GM23248 (cell line): Measurements from ENCODE around the gene TMEM115. TPM values are rescaled to one million over a fixed set of nuclear protein-coding genes. Genes with fewer than 3 reads are reported as not detected.

ENCODE experiments used
- DNase-seq: peaks from one replicate; pipeline ENCODE4 v3.0.0-alpha.2; 2015
- H2AFZ ChIP-seq: fragments of 200-600 bp; sonication (generic); 2 replicates; pipeline ENCODE4 v1.6.1; 2016; ENCODE audit warnings: antibody characterized with exemption
- H3F3A ChIP-seq: fragments of 200-600 bp; sonication (generic); 2 replicates; pipeline ENCODE4 v1.6.1; 2016; ENCODE audit warnings: mild to moderate bottlenecking, antibody characterized with exemption, mixed run types; ENCODE audit not compliant: insufficient read depth
- H3K27ac ChIP-seq: fragments of 200-600 bp; sonication (generic); 2 replicates; pipeline ENCODE4 v1.5.1; 2016; ENCODE audit warnings: mild to moderate bottlenecking
- H3K27me3 ChIP-seq: fragments of 200-600 bp; sonication (generic); replicated peaks from 2 replicates; pipeline ENCODE4 v1.6.1; 2016; ENCODE audit warnings: mild to moderate bottlenecking; ENCODE audit not compliant: insufficient read depth
- H3K36me3 ChIP-seq: fragments of 200-600 bp; sonication (generic); 2 replicates; pipeline ENCODE4 v1.6.1; 2016; ENCODE audit warnings: low read depth, mild to moderate bottlenecking
- H3K4me1 ChIP-seq: fragments of 200-600 bp; sonication (generic); 2 replicates; pipeline ENCODE4 v1.6.1; 2016; ENCODE audit warnings: mild to moderate bottlenecking; ENCODE audit not compliant: insufficient read depth
- H3K4me2 ChIP-seq: fragments of 200-600 bp; sonication (generic); one replicate; pipeline ENCODE4 v1.6.1; 2016; ENCODE audit warnings: mild to moderate bottlenecking; ENCODE audit not compliant: unreplicated experiment
- H3K4me3 ChIP-seq: fragments of 200-600 bp; sonication (generic); 2 replicates; pipeline ENCODE4 v1.5.1; 2016; ENCODE audit warnings: mild to moderate bottlenecking
- H3K79me2 ChIP-seq: fragments of 200-600 bp; sonication (generic); 2 replicates; pipeline ENCODE4 v1.6.1; 2016; ENCODE audit warnings: mild to moderate bottlenecking; ENCODE audit not compliant: insufficient read depth
- H3K9ac ChIP-seq: fragments of 200-600 bp; sonication (generic); 2 replicates; pipeline ENCODE4 v1.6.1; 2016; ENCODE audit warnings: mild to moderate bottlenecking
- H3K9me2 ChIP-seq: fragments of 200-600 bp; sonication (generic); 2 replicates; pipeline ENCODE4 v1.6.1; 2016; ENCODE audit warnings: mixed run types, mild to moderate bottlenecking, moderate library complexity; ENCODE audit not compliant: insufficient read depth
- H3K9me3 ChIP-seq: fragments of 200-600 bp; sonication (generic); one replicate; pipeline ENCODE4 v1.6.1; 2017; ENCODE audit warnings: low read depth
- H4K20me1 ChIP-seq: fragments of 200-600 bp; sonication (generic); 2 replicates; pipeline ENCODE4 v1.6.0; 2016; ENCODE audit not compliant: insufficient read depth
- EZH2 ChIP-seq: fragments of 200-600 bp; sonication (generic); IDR thresholded peaks from 2 replicates; pipeline ENCODE4 v1.6.1; 2018; ENCODE audit warnings: antibody characterized with exemption, mild to moderate bottlenecking; ENCODE audit not compliant: insufficient read depth, poor library complexity, severe bottlenecking
- EZH2phosphoT487 ChIP-seq: fragments of 200-600 bp; sonication (generic); IDR thresholded peaks from 2 replicates; pipeline ENCODE4 v1.6.1; 2018; ENCODE audit warnings: antibody characterized with exemption, moderate library complexity, mild to moderate bottlenecking, low read depth; ENCODE audit not compliant: insufficient read depth
- WGBS, 2 experiments: methylation state at CpG; one replicate each; pipeline ENCODE4 v1.1.6; 2015 to 2017; ENCODE audit warnings: low lambda C conversion rate in 2 of 2, low coverage in 1 of 2; ENCODE audit errors: missing lambda C conversion rate in 2 of 2; 5-methylcytosine and 5-hydroxymethylcytosine counted together
- in situ Hi-C: fragments of 300-500 bp; cut with MboI; formaldehyde crosslinking; loops from 2 replicates; pipeline ENCODE4 v1.15.0; 2020
- polyA plus RNA-seq: library from polyadenylated mRNA; unstranded; fragments of >200 nt; fragmentation: Nextera tagmentation; extraction: Ambion mirVana; gene quantifications from 2 replicates; pipeline ENCODE4 v1.2.1, GENCODE V29; 2016
- total RNA-seq: library from RNA; depleted of rRNA; stranded (reverse); fragments of >200 nt; shearing (Covaris generic); gene quantifications from 2 replicates; pipeline ENCODE4 v1.2.3, GENCODE V29; 2014

The TMEM115 gene
- total and polyA plus RNA-seq, 2 experiments from 2014 or later = 73.1 to 95.4 TPM

GRCh38 chr3:50371133-50371685 lies 11.9 kb upstream of the TMEM115 start:
- 0 out of 2 replicates have a peak, but pooled peaks cover 6% of the 10 kb centered on the region for H3K27me3 ChIP-seq
- H3K4me3 ChIP-seq = no peak overlapping the region
- no peak overlapping the region for H2AFZ ChIP-seq
- no peak overlapping the region for H3K27ac ChIP-seq
- 73 to 90% methylated on average over 2 to 3 of the region's 3 CpGs for WGBS, 2 experiments
- DNase-seq = peak; percentile 58
- no peaks in the 10 kb centered on the region for H3K9me2 ChIP-seq
- H3K4me2 ChIP-seq = no peak overlapping the region
- H3K4me1 ChIP-seq = no peaks in the 10 kb centered on the region
- no peaks in the 10 kb centered on the region for H4K20me1 ChIP-seq
- H3K36me3 ChIP-seq = no peaks in the 10 kb centered on the region
- H3K79me2 ChIP-seq = no peaks in the 10 kb centered on the region
- in situ Hi-C loops = no loop called here
- H3K9me3 ChIP-seq = no peaks in the 10 kb centered on the region
- no peak overlapping the region for H3K9ac ChIP-seq
- no peak for TF ChIP-seq EZH2
- TF ChIP-seq EZH2phosphoT487 = no peak
- no peaks in the 10 kb centered on the region for H3F3A ChIP-seq

- WGBS, 2 experiments = 16 to 23% methylated on average over 14 of the region's 14 CpGs
- Histone ChIP-seq H3K9me3 (no peaks in the 10 kb centered on the region), H2AFZ (no peak overlapping the region), H3K79me2 (no peaks in the 10 kb centered on the region), H3K27ac (no peak overlapping the region), H4K20me1 (no peaks in the 10 kb centered on the region), H3K4me2 (no peak overlapping the region), H3K27me3 (0 out of 2 replicates have a peak, but pooled peaks cover 6% of the 10 kb centered on the region), H3F3A (no peaks in the 10 kb centered on the region), H3K9me2 (no peaks in the 10 kb centered on the region), H3K36me3 (no peaks in the 10 kb centered on the region), H3K4me1 (no peaks in the 10 kb centered on the region), H3K4me3 (no peak overlapping the region), H3K9ac (no peak overlapping the region)
- peak; percentile 42 for DNase-seq
- no peak for TF ChIP-seq EZH2phosphoT487
- no peak for TF ChIP-seq EZH2
- in situ Hi-C loops = no loop called here
Observed at GRCh38 chr3:50370594-50370993, 11.3 kb upstream of the TMEM115 start.

- Histone ChIP-seq H3F3A (no peaks in the 10 kb centered on the region), H3K27me3 (0 out of 2 replicates have a peak, but pooled peaks cover 6% of the 10 kb centered on the region), H3K36me3 (no peaks in the 10 kb centered on the region), H3K4me3 (no peak overlapping the region), H3K79me2 (no peaks in the 10 kb centered on the region), H3K9me2 (no peaks in the 10 kb centered on the region), H3K27ac (no peak overlapping the region), H2AFZ (no peak overlapping the region), H3K4me2 (no peak overlapping the region), H3K9ac (no peak overlapping the region), H3K4me1 (no peaks in the 10 kb centered on the region), H3K9me3 (no peaks in the 10 kb centered on the region), H4K20me1 (no peaks in the 10 kb centered on the region)
- no peak for DNase-seq
- in situ Hi-C loops = no loop called here
- WGBS, 2 experiments = 52 to 58% methylated on average over 9 of the region's 9 CpGs
- no peak for TF ChIP-seq EZH2
- no peak for TF ChIP-seq EZH2phosphoT487
Observed at GRCh38 chr3:50369012-50369670, 9.8 kb upstream of the TMEM115 start.

GRCh38 chr3:50365842-50366220 lies 6.5 kb upstream of the TMEM115 start:
- H3K79me2 ChIP-seq = no peaks in the 10 kb centered on the region
- no peaks in the 10 kb centered on the region for H4K20me1 ChIP-seq
- in situ Hi-C loops = no loop called here
- DNase-seq = no peak
- no peaks in the 10 kb centered on the region for H3K36me3 ChIP-seq
- no peak for TF ChIP-seq EZH2phosphoT487
- no peaks in the 10 kb centered on the region for H3K9me3 ChIP-seq
- 0 out of 2 replicates have a peak, but pooled peaks cover 3% of the 10 kb centered on the region for H3K27me3 ChIP-seq
- H3K4me2 ChIP-seq = no peak overlapping the region
- H2AFZ ChIP-seq = no peak overlapping the region
- 63 to 70% methylated on average over 5 of the region's 5 CpGs for WGBS, 2 experiments
- H3K27ac ChIP-seq = no peak overlapping the region
- H3F3A ChIP-seq = no peaks in the 10 kb centered on the region
- no peak overlapping the region for H3K9ac ChIP-seq
- no peaks in the 10 kb centered on the region for H3K4me1 ChIP-seq
- H3K4me3 ChIP-seq = no peak overlapping the region
- H3K9me2 ChIP-seq = no peaks in the 10 kb centered on the region
